ENCODE measurements around the gene RPL28. TPM values are rescaled to one million over a fixed set of nuclear protein-coding genes. Genes with fewer than 3 reads are reported as not detected.
A peak's percentile ranks its signal among the peaks of the same experiment; 100 is the strongest.

Gene RPL28
- total and polyA plus RNA-seq, 2 of the 13 experiments (the other 11 are each of a cell fraction or from before 2014, with no cell fraction given): 105 to 420 TPM

DNA sequence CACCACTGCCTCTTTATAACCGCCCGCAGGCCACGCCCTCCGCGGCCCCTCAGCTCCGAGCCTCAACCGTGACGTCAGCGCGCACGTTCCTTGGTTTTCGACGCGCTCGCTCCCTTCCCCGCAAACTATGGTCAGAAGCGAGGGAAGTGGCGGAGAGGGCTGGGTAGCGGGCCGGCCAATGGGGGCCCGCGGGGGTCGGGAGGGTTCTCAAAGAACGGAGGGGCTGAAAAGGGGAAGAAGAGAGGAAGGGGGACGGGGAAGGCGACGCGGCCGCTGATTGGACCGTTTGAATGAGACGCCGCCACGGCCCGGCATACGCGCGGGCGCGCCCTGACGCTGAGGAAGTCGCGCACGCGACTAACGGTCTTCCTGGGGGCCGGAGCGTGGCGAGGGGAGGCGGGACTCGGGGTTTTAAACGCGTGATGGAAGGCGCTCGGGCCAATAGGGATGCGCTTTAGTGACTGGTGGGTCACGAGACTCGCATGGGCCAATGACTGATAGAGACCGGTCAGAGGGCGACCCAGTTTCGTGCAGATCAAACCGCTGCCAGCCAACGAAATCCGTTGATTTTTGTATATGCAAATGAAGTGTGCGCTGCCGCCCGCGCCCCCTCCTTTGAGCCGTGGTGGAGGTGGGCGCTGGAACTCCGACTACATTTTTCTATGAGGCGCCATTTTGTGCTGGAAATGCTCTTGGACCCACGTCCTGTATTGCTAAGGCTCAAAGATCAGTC lies 22.2 kb downstream of the RPL28 start (continued):
- TF ChIP-seq ZBTB3 (CRISPR knock-in tag; IDR thresholded peaks at IDR 0.05; ENCODE audit: borderline replicate concordance, low read depth) (no peak), UBTF (CRISPR knock-in tag; IDR thresholded peaks at IDR 0.05) (no peak), ESRRA (CRISPR knock-in tag; IDR thresholded peaks at IDR 0.05; ENCODE audit: low read depth) (peak; percentile 35; the same call in 1 of the 2 replicates), ZNF614 (CRISPR knock-in tag; IDR thresholded peaks at IDR 0.05; ENCODE audit: borderline replicate concordance) (no peak), ISX (CRISPR knock-in tag; conservative IDR thresholded peaks at IDR 0.05) (no peak), ZNF569 (CRISPR knock-in tag; IDR thresholded peaks at IDR 0.05; ENCODE audit: borderline replicate concordance) (no peak), ATF7-NPFF (CRISPR knock-in tag; IDR thresholded peaks at IDR 0.05; ENCODE audit: low read depth) (peak; percentile 83; the same call in 1 of the 2 replicates), ZBTB43 (CRISPR knock-in tag; conservative IDR thresholded peaks at IDR 0.05) (no peak; the same call in 1 of the 2 replicates), TSC22D2 (CRISPR knock-in tag; IDR thresholded peaks at IDR 0.05; ENCODE audit: borderline replicate concordance) (no peak; the same call in 1 of the 2 replicates), ZNF780A (CRISPR knock-in tag; IDR thresholded peaks at IDR 0.05) (no peak), HOXA5 (CRISPR knock-in tag; IDR thresholded peaks at IDR 0.05) (peak; percentile 78; the same call in 1 of the 2 replicates), ZNF335 (CRISPR knock-in tag; IDR thresholded peaks at IDR 0.05) (0 out of 2 replicates have a peak, but pooled peaks have one; percentile 23), MEIS2 (CRISPR knock-in tag; IDR thresholded peaks at IDR 0.05) (peak; percentile 45; the same call in 1 of the 2 replicates)
- TF ChIP-seq, protein P1, sequence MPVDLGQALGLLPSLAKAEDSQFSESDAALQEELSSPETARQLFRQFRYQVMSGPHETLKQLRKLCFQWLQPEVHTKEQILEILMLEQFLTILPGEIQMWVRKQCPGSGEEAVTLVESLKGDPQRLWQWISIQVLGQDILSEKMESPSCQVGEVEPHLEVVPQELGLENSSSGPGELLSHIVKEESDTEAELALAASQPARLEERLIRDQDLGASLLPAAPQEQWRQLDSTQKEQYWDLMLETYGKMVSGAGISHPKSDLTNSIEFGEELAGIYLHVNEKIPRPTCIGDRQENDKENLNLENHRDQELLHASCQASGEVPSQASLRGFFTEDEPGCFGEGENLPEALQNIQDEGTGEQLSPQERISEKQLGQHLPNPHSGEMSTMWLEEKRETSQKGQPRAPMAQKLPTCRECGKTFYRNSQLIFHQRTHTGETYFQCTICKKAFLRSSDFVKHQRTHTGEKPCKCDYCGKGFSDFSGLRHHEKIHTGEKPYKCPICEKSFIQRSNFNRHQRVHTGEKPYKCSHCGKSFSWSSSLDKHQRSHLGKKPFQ (CRISPR knock-in tag; IDR thresholded peaks at IDR 0.05; ENCODE audit: insufficient replicate concordance): peak; percentile 44
- TF ChIP-seq, protein P2, sequence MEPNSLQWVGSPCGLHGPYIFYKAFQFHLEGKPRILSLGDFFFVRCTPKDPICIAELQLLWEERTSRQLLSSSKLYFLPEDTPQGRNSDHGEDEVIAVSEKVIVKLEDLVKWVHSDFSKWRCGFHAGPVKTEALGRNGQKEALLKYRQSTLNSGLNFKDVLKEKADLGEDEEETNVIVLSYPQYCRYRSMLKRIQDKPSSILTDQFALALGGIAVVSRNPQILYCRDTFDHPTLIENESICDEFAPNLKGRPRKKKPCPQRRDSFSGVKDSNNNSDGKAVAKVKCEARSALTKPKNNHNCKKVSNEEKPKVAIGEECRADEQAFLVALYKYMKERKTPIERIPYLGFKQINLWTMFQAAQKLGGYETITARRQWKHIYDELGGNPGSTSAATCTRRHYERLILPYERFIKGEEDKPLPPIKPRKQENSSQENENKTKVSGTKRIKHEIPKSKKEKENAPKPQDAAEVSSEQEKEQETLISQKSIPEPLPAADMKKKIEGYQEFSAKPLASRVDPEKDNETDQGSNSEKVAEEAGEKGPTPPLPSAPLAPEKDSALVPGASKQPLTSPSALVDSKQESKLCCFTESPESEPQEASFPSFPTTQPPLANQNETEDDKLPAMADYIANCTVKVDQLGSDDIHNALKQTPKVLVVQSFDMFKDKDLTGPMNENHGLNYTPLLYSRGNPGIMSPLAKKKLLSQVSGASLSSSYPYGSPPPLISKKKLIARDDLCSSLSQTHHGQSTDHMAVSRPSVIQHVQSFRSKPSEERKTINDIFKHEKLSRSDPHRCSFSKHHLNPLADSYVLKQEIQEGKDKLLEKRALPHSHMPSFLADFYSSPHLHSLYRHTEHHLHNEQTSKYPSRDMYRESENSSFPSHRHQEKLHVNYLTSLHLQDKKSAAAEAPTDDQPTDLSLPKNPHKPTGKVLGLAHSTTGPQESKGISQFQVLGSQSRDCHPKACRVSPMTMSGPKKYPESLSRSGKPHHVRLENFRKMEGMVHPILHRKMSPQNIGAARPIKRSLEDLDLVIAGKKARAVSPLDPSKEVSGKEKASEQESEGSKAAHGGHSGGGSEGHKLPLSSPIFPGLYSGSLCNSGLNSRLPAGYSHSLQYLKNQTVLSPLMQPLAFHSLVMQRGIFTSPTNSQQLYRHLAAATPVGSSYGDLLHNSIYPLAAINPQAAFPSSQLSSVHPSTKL (CRISPR knock-in tag; IDR thresholded peaks at IDR 0.05): no peak
- TF ChIP-seq, protein P3, sequence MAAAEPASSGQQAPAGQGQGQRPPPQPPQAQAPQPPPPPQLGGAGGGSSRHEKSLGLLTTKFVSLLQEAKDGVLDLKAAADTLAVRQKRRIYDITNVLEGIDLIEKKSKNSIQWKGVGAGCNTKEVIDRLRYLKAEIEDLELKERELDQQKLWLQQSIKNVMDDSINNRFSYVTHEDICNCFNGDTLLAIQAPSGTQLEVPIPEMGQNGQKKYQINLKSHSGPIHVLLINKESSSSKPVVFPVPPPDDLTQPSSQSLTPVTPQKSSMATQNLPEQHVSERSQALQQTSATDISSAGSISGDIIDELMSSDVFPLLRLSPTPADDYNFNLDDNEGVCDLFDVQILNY (CRISPR knock-in tag; conservative IDR thresholded peaks at IDR 0.05): no peak

All from HepG2 (cell line).